CD1c-positive myeloid dendritic cell (primary cell): ENCODE data around the gene DUSP15.

ENCODE experiments used
- DNase-seq: peaks from one replicate; pipeline ENCODE4 v3.0.0-alpha.2; 2016; ENCODE audit errors: extremely low spot score

Gene DUSP15

GRCh38 chr20:31894980-31895675 lies 24.8 kb upstream of the DUSP15 start:
- peak; percentile 90 for DNase-seq

DNA sequence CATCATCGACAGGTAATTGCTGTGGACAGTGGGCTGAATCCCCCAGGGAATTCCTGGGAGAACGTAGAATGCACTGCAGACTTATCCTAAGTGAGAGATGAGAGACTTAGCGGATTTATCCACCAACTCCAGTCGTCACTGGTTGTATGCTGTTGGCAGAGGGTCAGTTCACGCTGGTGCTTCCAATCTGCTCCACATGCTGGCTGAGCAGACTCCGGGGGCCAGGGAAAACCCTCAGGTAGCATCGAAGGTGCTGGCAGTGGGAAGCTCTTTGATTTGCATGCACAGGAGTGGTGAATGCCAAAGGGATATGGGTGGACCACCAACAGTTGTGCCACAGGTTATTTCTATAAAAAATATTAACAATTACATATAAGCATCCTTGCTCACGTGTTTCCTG lies 20.3 kb upstream of the DUSP15 start:
- no peak for DNase-seq

- no peak for DNase-seq
These were observed 13.5 kb upstream of the DUSP15 start for GRCh38 chr20:31883829-31884228.

GRCh38 chr20:31881945-31882344 lies 11.6 kb upstream of the DUSP15 start:
- DNase-seq: no peak

GRCh38 chr20:31879143-31879987 lies 9.0 kb upstream of the DUSP15 start:
- DNase-seq: peak; percentile 96

DNA sequence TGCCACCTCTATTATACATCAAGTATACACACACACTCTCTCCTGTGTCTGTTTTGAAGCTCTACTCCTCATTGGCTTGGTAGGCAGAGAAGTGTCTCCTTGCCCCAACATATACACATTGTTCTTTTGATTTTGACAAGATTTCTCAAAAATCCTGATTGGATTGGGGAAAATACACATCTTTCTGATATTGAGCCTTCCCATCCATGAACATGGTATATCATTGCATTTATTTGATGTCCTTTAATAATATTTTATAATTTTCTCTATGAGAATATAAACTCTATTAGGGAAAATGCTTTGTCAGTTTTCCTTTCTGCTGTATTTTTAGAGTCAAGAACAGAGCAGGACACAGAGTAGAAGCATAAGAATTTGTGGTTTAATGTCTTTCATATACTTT lies 7.4 kb upstream of the DUSP15 start:
- no peak for DNase-seq

DNA sequence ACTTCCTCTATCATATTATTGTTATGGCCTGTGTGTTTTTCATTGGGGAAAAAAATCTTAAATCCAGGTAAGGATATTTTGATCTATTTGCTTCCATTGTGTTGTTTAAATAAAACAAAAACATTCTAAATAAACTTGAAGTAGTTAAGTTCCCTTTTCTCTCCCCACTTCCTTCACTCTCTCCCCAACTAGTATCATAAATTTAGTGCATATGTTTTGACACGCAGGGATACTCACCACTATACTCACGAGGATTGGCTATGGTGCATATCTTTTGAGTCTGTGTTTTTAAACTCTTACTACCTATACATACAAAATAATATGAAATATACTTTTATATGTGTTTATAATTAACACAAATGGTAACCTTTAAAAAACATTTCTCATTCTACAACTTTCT lies 5.3 kb upstream of the DUSP15 start:
- no peak for DNase-seq

DNA sequence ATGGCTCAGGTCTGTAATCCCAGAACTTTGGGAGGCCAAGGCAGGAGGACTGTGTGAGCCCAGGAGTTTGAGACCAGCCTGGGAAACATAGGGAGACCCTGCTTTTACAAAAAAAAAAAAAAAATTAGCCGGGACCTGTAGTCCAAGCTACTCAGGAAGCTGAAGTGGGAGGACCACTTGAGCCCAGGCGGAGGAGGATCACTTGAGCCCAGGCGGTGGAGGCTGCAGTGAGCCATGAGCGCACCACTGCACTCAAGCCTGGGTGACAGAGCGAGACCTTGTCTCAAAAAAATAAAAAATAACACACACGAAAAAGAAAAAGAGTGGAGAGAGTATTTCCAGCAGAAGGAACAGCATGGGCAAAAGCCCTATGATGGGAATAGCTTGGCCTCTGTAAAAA lies 2.1 kb upstream of the DUSP15 start:
- DNase-seq: no peak

DNA sequence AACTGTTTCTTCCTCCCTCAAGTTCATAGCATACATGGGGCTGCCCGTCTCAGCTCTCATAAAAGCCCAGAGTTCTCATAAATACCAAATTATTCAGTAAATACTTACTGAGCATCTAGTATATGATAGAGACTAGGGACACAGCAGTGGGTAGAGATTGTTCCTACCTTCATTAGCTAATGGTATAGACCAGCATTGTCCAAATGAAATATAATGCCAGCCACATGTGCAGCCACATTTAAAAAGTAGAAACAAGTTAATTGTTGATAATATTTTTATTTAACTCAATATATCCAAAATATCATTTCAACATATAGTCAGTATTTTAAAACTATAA lies 1.3 kb upstream of the DUSP15 start:
- DNase-seq: no peak

DNA sequence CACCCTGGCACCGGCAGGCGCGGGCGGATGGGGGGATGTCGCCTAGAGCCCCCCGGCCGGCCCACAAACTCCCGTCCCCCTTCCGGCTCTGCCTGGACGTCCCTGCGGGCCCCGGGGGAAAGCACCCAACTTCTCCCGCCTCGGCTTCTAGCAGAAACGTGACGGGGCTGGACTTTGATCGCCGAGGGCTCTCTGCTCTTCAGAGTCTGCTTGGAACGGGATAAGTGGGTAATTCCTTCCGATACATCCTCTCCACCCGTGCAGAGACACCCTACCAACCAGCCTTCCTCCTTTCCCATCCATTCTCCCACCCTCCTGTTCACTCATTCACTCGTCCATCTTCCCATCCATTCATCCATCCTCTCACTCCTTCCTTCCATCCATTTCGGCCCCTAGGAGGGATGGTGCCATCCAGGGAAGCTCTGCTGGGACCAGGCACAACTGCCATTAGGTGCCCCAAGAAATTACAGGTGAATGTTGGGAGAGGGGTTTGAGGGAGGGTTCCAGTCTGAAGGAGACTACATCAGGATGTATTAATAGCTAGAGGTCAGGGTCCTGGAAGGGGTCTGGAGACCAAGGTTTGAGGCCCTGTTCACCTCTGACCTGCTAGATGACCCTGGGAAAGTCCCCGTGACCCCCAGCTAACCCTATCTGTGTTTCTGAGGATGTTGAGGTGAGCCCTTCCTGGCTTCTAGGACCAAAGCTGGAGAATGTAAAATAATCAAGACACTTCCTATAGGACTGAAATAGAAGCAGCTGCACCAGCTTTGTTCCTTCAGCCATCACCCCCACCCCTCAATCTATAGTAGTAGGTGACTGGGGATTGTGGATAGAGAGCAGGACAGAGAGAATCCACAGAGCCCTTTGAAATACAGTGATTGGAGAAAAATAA lies 645 bp upstream of the DUSP15 start:
- DNase-seq: no peak

DNA sequence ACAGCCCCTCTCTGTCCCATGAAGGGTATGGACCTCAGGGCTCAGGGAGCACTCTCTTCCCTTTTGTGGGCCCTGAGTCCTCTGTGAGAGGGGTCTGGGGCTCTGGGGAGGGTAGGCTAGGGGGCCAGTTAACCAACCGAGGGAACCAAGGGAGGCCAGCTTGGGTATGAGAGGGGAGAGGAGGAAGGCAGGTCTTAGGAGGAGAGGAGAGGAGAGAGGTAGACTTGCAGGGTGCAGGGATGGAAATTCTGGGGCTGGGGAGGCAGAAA lies 720 bp downstream of the DUSP15 start:
- DNase-seq: no peak

DNA sequence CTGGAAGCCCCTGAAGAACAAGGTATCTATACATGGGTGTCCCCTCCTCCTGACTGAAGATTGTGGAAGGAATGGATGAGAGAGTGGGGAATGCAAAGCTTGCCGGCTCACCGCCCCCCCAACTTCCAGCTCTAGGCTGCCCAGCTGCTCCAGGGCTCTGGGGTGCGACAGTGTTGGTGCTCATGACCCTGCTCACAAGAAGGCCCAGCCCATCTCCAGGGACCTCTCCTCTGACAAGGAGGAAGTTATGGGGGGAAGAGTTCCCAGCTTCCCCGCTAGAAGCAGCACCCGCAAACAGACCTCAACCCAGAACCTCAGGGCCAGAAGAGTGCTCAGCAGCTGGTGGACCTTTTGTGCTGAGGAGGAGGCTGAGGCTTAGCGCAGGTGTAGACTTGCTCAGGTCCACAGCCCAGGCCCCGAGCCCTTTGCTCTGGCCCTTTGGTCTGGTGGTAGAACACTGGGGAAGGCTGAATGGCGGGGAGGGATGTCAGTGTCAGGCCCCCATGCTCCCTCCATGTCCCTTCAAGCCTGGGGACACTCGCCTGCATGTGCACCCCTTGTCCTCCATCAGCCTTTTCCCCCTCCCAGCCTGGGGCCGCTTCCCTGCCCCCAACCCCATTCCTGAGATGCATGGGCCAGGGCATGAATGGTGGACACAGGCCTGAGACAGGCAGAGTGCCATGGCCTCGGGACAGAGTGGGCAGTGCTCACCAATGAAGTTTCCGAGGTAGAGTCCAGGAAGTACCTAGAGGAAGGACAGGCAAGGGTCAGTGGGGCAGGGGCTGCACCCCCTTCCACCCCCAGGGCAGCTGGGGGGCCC lies 1.3 kb downstream of the DUSP15 start:
- no peak for DNase-seq

DNA sequence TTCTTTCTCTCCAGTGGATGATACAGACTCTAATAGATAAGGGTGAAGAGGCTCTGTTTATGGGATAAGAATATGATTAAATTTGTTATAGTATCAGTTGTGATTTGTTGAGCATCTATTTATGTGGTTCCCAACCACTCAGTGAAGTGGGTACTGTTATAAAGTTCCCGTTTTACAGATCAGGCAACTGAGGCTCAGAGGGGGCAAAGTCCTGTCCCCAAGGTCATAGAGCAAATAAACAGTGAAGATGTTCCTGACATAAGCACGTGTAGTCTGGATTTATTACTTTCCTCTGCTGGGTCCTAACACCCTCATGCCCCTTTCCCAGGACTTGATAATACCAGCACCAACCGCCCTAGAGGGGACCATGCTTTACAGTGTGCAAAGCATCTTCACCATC lies 4.1 kb downstream of the DUSP15 start:
- DNase-seq: no peak

- no peak for DNase-seq
These were observed 5.6 kb downstream of the DUSP15 start for GRCh38 chr20:31864521-31865400.

GRCh38 chr20:31863296-31864085 lies 6.8 kb downstream of the DUSP15 start:
- no peak for DNase-seq

- DNase-seq: no peak
These were observed 7.8 kb downstream of the DUSP15 start for GRCh38 chr20:31862506-31862905.

DNA sequence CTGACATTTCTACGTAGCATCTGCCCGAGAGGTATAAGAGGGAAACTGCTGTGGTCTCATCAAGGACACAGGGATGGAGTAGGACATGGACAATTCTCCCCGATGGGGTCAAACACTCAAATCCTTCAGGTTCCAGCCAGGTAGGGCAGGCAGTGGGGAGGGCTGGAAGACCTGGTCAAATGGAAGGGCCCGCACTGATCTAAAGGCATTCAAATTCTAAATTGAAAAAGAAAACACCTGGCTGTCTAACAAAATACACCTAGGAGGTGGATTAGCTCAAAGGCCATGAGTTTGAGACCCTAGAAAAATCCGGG lies 8.2 kb downstream of the DUSP15 start:
- DNase-seq: no peak

GRCh38 chr20:31861385-31862156 lies 8.8 kb downstream of the DUSP15 start:
- peak; percentile 75 for DNase-seq

- DNase-seq: no peak
These were observed 9.3 kb downstream of the DUSP15 start for GRCh38 chr20:31861135-31861384.
